Measurements from ENCODE around the gene BRK1.
"Not testable (repeated sequence)": the region's sequence is repeated elsewhere in the genome, so short reads cannot be mapped to it uniquely, and the experiment has no call there.

Gene BRK1

DNA sequence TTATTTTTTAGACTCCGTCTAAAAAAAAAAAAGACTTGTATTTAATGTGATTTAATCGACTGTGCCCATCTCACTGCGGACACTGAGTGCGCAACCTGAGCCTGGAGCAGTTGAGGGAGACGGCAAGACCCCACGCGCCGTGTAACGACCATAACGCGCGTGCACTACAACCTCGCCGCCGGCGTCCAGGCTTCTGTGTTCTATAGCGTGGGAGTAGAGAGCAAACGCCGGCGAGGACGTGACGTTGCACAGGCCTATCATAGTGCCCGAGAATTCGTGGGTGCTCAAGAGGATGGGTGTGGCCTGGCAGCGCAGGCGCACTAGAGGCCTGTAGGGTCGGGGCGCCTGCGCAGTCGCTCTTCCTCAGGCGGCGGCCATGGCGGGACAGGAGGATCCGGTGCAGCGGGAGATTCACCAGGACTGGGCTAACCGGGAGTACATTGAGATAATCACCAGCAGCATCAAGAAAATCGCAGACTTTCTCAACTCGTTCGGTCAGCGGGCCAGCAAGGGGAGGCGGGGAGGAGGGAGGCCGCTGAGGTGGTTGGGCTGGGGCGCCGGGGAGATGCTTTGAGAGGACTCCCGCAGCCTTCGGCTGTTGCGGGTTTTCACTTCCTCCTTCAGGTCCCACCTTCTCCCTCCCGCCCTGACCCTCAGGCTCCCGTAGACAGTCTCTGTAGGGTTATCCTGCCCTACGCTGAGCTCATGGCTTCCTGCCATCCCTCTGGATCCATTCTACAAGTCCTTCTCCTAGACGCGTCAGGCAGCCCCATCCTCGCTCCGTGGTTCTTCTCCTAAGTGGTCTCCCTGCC is at the start of gene BRK1:
TSS of gene BRK1 (plus strand) at position 350 of the 812 bp plus-strand sequence. CDS start at position 377, 27 bp downstream.
- DNase-seq (ENCODE audit: low spot score) = peak; percentile 99

DNA sequence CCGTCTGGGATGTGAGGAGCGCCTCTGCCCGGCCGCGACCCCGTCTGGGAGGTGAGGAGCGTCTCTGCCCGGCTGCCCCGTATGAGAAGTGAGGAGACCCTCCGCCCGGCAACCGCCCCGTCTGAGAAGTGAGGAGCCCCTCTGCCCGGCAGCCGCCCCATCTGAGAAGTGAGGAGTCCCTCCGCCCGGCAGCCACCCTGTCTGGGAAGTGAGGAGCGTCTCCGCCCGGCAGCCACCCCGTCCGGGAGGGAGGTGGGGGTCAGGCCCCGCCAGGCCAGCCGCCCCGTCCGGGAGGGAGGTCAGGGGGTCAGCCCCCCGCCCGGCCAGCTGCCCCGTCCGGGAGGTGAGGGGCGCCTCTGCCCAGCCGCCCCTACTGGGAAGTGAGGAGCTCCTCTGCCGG is 45.4 kb upstream of the BRK1 start:
- not testable (repeated sequence) for DNase-seq (ENCODE audit: low spot score)

DNA sequence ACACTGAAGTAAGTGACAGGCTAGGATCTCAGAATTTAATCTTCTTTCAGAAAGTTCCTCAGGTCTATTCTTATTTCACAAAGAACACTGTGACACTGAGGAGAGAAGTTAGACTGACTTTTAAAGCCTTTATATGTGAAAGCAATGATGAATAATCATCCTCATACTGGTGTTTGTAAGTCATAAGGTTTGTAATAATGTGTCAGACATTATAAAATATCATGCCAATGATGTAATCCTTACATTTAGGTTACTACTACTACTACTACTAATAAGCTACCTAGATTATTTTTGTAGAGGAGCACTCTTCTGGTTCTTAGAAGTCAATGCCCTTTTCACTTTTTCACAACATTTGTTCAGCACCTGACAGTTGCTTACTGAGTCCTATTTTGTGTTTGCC is 40.8 kb upstream of the BRK1 start:
- no peak for DNase-seq (ENCODE audit: low spot score)

DNA sequence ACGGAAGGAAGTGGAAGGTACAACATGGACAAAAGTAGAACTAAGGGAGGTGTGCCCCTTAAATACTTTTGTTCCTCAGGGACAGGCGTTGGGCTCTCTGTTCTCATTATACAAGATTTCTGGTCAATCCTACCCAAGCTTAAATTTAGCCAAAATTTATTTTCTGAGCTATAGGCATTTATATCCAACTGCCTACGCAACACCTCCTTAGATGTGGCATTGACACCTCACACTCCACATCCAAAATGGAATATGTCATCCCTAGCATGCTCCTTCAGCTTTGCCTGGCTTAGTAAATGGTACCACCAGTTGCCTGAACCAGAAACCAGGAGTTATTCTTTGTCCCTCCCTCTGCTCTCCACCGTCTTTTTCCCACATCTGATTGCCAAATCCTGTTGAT is 33.6 kb upstream of the BRK1 start:
- no peak for DNase-seq (ENCODE audit: low spot score)

DNA sequence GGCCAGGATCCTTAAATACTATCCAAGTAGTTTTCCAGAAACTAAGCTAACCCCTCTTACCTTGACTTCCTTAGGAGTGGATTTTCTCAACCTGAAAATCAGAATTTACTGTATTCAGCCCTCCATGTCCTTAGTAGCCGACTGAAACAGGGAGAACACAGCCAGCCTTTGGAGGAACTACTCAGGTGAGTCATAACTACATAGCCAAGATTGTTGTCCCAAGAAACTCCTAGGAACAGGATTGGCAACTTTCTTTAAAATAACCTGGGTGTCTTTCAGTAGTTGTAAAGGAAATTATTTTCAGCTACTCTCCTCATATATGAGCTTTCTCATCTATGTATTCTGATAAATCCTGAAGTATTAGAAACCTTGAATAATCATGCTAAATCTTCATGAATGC is 29.7 kb upstream of the BRK1 start:
- no peak for DNase-seq (ENCODE audit: low spot score)

DNA sequence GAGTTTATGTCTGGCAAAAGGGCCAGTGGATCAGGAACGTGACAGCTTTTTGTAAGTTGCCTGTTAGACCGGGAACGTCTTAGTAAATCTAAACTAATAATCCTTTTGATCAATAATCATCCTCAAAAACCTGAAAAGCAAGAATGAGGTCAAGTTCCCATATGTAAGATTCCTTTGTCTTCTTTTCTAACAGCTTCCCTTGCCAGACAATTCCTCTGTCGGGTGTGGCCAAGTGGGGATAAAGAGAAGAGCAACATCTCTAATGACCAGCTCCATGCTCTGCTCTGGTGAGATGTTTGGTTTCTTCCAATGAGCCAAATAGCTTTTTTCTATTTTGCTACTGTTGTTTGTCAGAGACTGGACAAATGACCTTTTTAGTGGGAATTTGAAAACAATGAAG is 27.2 kb upstream of the BRK1 start:
- DNase-seq (ENCODE audit: low spot score) = no peak

DNA sequence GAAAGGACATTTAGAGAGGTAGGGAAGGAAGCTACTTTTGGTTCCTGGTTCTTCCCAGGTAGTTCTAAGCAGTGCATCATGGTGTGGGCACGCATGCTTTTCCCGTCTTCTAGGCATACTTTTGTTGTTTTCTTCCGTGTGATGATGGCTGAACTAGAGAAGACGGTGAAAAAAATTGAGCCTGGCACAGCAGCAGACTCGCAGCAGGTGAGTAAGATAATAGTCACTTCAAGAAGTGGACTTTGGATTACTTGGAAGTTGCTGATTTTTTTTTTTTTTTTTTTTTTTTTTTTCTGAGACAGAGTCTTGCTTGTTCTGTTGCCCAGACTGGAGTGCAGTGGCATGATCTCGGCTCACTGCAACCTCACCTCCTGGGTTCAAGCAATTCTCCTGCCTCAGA is 25.3 kb upstream of the BRK1 start:
- no peak for DNase-seq (ENCODE audit: low spot score)

DNA sequence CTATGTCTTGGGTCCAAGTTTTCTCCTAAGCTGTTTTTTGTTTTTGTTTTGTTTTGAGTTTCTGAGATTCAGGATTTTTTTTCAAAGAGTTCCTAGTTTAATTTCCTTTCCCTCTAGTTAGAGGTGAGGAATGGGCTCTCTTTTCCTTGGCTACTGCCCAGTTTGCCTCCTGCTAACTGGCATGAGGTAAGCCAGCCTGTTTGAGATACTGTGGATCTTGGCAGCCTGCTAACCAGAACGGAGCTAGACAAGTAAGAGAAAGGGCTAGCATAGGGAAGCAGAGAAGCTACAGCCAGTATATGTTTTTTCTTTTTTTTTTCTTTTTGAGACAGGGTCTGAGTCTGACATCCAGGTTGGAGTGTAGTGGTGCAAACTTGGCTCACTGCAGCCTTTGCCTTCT is 24.7 kb upstream of the BRK1 start:
- DNase-seq (ENCODE audit: low spot score) = not testable (repeated sequence)

DNA sequence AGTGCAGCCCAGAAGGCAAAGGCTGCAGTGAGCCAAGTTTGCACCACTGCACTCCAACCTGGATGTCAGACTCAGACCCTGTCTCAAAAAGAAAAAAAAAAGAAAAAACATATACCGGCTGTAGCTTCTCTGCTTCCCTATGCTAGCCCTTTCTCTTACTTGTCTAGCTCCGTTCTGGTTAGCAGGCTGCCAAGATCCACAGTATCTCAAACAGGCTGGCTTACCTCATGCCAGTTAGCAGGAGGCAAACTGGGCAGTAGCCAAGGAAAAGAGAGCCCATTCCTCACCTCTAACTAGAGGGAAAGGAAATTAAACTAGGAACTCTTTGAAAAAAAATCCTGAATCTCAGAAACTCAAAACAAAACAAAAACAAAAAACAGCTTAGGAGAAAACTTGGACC is 24.1 kb upstream of the BRK1 start:
- not testable (repeated sequence) for DNase-seq (ENCODE audit: low spot score)

DNA sequence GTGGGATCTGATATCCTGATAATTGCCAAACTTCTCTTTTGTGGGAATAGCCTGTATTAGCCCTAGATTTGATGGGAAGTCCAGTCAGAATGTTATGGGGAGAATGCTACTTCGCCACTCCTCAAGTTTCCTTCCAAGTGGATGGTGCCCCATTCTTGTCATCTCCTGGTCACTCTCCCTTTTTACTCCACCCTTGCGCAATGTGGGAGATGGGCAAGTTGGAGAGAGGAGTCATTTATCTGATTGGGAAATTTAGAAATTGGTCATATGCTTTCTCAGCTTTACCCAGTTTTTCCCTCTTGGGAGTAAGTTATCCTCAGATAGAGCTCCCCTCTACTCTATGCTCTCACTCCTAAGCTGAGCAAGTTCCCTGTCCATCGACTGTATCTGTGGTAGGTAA is 21.8 kb upstream of the BRK1 start:
- DNase-seq (ENCODE audit: low spot score) = no peak

DNA sequence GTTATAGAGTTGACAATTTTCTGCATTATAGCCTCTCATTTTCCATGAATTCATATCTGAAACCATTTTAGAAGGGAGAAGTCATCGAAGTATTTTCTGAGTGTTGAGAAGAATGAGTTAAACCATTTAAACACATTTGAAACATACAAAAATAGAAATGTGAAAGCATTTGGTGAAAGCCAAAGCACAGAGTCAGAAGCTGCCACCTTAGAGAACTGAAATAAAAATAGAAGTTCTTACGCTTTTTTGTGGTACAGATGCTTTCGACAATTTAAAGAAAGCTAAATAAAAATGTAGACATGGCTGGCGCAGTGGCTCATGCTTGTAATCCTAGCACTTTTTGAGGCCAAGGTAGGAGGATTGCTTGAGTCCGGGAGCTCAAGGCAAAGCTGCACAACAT is 16.4 kb upstream of the BRK1 start:
- DNase-seq (ENCODE audit: low spot score) = no peak

DNA sequence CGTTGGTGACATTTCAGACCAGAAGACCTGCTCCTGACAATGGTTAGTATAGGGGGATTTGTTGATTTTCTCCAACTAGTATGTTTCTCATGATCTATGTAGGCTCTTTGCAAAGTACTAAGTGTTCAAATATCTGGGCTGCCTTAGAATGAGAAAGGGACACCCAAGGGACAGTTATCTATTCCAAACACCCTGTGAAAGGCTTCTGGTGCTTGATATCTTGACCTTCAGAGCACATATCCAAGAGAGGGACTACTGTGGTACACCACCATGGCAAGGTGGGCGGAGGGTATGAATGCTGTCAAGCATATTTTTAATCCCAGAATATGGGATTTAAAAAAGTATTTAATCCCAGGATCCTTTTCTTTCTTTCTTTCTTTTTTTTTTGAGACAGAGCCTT is 8.6 kb upstream of the BRK1 start:
- DNase-seq (ENCODE audit: low spot score) = no peak

DNA sequence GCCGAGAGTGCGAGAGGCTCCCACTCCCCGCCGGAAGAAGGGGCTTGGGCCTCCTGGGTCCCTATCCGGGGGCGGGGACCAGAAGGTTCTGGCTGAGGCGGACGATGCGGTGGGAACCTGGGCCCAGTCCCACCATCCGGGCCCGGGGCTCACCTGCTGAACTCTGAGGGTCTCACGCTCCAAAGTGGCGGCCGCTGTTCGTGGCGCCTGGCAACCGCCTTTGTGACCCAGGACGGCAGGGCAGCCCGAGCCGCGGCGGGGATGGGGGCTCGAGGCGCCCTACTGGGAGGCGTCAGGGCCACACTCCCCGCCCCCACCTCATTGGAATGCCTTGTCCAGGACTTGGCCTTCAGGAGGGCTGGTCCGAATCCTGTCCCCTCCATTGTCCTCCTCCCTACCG is 7.4 kb upstream of the BRK1 start, which contains the start of gene FANCD2OS:
TSS of gene FANCD2OS (minus strand) at position 165 of the 400 bp plus-strand sequence. CDS start 3,481 bp downstream, outside the sequence.
- DNase-seq (ENCODE audit: low spot score) = no peak

DNA sequence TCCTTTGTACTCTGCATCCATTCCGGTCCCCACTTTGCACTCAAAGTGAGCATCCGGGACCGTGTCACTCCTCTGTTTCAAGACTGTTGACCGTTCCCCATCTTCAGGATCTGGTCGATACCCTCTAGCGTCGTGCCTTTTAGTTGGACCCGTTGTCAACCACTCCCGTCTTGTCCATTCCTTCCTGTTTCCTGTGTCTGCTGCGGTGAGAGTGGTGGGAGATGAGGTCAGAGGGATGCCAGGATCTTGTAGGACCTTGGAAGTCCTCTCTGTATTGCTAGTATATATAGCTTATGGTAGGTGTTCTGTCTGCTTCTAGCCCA is 624 bp downstream of the BRK1 start:
- DNase-seq (ENCODE audit: low spot score) = peak; percentile 38

DNA sequence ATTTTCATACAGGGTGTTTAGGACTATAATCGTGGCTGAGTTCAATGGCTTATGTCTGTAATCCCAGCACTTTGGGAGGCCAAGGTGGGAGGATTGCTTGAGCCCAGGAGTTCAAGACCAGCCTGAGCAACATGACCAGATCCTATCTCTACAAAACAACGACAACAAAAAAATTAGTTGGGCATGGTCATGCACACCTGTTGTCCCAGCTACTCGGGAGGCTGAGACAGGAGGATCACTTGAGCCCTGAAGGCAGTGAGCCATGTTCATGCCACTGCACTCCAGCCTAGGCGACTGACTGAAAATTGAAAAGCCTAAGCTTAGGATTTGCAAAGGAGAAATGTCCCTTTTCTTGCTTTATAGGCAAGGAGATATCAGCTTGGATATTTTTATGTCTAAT is 1.5 kb downstream of the BRK1 start:
- no peak for DNase-seq (ENCODE audit: low spot score)

DNA sequence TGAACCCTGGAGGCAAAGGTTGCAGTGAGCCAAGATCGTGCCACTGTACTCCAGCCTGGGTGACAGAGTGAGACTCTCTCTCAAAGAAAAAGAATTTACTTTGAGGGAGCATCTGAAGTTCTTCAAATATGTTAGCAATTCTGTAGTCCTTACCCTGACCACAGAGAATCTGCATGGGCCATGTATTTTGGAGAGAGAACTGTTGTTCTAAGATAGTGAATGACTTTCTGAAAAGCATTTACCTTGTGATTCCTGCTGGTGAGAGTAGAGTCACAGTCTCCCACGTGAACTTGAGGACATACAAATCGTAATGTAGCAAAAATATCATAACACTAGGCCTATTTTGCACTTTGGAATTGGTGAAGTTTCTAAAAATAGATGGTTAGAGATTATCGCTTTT is 3.9 kb downstream of the BRK1 start:
- no peak for DNase-seq (ENCODE audit: low spot score)

DNA sequence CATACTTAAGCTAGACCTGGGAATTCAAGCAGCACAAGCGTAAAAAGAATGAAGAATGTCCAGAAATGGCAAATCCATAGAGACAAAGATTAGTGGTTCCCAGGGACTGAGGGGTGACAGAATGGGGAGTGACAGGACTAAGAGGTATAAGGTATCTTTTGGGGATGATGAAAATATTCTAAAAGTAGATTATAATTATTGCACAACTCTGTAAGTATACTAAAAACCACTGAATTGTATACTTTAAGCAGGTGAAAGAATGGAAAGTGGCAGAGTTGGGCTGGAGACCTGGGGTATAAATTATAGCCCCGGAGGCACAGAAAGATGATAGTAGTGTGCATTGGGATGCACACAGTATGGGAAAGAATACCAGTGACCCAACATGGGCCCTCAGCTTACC is 5.6 kb downstream of the BRK1 start:
- DNase-seq (ENCODE audit: low spot score) = no peak

DNA sequence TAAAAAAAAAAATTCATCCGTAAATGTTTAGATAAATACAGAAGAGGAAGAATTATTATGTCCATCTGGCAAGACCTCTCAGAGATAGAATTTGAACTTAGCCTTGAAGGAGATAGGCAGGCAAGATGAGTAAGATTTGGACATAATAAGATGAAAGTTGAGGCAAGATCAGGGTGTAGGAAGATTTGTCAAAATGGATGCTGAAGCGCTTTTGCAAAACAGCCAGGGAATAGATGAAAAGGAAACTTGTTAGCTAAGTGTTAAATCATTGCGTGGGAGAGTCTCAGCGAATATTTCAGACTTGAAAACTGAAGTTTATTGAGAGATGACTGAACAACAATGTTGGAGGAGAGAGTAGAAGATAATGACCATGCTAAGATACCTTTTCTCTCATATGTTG is 7.2 kb downstream of the BRK1 start:
- no peak for DNase-seq (ENCODE audit: low spot score)

DNA sequence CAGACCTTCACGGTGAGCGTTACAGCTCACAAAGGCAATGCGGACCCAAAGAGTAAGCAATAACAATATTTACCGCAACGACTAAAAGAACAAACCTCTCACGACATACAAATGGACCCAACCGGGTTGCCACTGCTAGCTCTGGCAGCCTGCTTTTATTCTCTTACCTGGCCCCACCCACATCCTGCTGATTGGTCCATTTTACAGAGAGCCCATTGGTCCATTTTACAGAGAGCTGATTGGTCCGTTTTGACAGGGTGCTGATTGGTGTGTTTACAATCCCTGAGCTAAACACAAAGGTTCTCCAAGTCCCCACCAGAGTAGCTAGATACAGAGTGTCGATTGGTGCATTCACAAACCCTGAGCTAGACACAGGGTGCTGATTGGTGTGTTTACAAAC is 20.4 kb downstream of the BRK1 start:
- not testable (repeated sequence) for DNase-seq (ENCODE audit: low spot score)

DNA sequence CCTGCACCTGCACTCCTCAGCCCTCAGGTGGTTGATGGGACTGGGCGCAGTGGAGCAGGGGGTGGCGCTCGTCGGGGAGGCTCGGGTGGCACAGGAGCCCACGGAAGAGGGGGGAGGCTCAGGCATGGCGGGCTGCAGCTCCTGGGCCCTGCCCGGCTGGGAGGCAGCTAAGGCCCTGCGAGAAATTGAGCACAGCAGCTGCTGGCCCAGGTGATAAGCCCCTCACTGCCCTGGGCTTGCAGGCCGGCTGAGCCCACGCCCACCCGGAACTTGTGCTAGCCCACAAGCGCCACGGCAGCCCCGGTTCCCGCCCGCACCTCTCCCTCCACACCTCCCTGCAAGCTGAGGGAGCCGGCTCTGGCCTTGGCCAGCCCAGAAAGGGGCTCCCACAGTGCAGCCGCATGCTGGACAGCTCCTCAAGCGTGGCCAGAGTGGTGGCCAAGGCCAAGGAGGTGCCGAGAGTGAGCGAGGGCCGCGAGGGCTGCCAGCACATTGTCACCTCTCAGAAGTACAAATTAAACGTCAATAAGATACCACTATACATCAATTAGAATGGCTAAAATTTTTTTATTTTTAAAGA is 21.0 kb downstream of the BRK1 start:
- no peak for DNase-seq (ENCODE audit: low spot score)

DNA sequence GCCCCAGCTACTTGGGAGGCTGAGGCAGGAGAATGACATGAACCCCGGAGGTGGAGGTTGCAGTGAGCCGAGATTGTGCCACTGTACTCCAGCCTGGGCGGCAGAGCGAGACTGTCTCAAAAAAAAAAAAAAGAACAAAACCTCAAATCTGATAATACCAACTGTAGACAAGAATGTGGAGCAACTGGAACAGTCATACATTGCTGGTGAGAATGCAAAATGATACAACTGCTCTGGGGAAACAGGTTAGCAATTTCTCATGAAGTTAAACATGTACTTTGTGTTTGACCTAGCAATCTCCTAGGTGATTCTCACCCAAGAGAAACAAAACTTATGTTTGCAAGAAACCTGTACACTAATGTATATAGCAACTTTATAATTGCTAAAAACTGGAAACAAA is 21.7 kb downstream of the BRK1 start:
- no peak for DNase-seq (ENCODE audit: low spot score)

DNA sequence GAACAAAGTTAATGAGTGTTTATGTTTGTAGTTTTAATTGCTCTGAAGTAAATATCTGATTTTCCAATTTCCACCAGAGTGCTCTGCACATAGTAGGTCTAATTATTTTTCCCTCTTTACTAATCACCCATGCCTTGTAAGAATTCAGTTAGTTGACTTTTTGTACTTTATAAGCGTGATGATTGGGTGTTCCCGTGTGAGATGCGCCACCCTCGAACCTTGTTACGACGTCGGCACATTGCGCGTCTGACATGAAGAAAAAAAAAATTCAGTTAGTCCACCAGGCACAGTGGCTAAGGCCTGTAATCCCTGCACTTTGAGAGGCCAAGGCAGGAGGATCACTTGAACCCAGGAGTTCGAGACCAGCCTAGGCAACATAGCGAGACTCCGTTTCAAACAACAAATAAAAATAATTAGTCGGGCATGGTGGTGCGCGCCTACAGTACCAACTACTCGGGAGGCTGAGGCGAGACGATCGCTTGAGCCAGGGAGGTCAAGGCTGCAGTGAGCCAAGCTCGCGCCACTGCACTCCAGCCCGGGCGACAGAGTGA is 25.6 kb downstream of the BRK1 start:
- no peak for DNase-seq (ENCODE audit: low spot score)

DNA sequence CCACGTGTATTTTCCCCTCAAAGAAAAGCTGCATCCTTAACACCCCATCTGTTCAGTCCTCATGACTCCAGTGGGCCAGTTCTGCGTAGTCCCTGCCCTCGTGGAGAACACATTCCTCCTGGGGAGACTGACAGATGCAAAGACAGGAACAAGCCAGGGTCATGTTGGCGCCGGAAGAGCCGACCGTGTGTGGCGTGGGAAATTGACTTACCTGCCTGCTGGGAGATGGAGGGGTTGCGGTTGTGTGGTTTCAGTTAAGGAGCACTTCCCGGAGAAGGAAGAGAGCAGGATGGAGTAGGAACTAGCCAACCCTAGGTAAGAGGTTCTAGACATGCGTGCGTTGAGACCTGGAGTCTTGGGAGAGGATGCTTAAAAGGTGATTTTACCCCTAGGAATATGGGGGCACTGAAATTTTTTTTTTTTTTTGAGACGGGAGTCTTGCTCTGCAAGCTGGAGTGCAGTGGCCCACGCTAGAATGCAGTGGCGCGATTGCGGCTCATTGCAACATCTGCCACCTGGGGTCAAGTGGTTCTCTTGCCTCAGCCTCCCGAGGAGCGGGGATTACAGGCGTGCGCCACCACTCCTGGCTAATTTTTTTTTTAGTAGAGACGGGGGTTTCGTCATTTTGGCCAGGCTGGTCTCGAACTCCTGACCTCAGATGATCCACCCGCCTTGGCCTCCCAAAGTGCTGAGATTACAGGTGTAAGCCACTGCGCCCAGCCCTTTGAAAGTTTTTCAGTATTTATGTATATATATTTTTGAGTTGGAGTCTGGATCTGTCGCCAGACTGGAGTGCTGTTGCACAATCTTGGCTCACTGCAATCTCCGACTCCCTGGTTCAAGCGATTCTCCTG is 27.5 kb downstream of the BRK1 start:
- DNase-seq (ENCODE audit: low spot score) = peak; percentile 37
